ENCODE measurements around the gene FGR.
"Not testable (repeated sequence)": the region's sequence is repeated elsewhere in the genome, so short reads cannot be mapped to it uniquely, and the experiment has no call there.

Gene FGR

GRCh38 chr1:27634177-27634984, 604 bp downstream of the FGR start:
- no peak for DNase-seq (ENCODE audit: low spot score)

- no peak for DNase-seq (ENCODE audit: low spot score)
Observed at GRCh38 chr1:27633640-27634176, 1.3 kb downstream of the FGR start.

DNA sequence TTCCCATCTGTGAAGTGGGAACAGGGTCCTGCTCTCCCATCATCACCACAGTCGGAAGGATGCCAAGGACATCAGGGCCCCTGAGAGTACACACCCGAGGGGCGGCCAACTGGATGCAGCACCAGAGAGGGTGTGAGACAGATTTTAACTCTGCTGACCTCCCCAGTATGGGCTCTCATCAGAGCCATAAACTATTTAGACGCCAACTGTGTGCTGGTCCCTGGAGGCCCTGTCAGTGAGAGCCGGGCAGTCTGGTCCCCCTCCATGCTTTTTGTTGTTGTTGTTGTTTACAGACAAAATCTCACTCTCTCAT, 1.7 kb downstream of the FGR start:
- no peak for DNase-seq (ENCODE audit: low spot score)

- DNase-seq (ENCODE audit: low spot score) = no peak
Observed at GRCh38 chr1:27632387-27633297, 2.3 kb downstream of the FGR start.

DNA sequence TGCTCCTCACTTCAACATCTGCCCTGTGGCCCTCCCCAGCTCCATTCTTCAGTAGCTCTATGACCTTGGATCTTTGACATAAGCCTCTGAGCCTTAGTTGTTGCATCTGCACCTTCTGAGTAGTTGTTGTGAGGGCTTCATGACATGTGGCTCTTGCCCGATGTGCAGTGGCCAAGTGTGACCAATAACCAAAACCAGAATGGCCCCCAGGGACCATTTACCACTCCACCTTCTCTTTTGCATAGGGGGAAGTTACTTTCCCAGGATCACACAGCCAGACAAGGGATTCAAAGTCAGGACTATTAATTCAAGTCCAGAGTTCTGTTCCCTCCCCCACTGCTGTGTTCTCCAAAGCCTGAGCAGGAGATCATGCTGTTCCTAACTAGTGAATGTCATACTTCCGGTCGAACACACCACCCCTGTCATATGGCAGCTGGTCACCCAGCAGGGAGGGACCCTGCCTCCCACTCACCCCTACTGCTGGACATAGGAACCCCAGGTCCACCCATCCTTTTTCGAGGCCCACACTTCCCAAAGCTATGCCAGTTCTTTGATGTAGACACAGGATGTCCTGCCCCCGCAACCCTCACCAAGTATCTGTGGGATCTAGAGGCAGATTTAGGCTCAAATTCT, 4.0 kb downstream of the FGR start:
- no peak for DNase-seq (ENCODE audit: low spot score)

DNA sequence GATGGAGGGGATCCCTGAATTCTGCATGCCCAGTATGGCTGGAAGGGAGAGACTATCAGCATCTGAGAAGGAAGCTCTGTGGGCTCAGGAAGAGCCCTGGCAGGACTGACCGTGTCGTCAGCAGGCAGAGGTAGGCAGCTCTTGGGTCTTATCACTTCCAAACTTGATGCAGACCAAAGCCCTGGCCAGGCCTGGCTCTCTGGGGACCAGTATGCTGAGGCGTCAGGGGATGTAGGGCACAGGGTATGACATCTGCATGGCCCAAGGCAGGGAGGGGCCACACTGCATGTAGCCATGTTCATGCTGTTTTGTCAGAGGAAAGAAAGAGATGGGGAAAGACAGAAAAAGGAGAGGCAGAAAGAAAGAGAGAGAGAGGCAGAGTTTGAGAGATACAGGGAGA, 6.3 kb downstream of the FGR start:
- no peak for DNase-seq (ENCODE audit: low spot score)

DNA sequence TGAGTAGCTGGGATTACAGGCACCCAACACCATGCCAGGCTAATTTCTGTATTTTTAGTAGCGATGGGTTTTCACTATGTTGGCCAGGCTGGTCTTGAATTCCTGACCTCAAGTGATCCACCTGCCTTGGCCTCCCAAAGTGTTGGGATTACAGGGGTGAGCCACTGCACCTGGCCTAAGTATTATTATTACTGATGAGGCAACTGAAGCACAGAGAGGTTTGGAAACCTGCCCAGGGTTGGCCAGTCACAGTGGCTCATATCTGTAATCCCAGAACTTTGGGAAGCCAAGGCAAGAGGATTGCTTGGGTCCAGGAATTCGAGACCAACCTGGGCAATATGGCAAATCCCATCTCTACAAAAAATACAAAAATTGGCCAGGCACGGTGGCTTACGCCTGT, 7.3 kb downstream of the FGR start:
- DNase-seq (ENCODE audit: low spot score) = not testable (repeated sequence)

GRCh38 chr1:27627061-27627460, 7.9 kb downstream of the FGR start:
- no peak for DNase-seq (ENCODE audit: low spot score)

GRCh38 chr1:27626031-27626935, 8.7 kb downstream of the FGR start:
- DNase-seq (ENCODE audit: low spot score) = no peak

- DNase-seq (ENCODE audit: low spot score) = no peak
Observed at GRCh38 chr1:27624467-27625178, 10.4 kb downstream of the FGR start.

DNA sequence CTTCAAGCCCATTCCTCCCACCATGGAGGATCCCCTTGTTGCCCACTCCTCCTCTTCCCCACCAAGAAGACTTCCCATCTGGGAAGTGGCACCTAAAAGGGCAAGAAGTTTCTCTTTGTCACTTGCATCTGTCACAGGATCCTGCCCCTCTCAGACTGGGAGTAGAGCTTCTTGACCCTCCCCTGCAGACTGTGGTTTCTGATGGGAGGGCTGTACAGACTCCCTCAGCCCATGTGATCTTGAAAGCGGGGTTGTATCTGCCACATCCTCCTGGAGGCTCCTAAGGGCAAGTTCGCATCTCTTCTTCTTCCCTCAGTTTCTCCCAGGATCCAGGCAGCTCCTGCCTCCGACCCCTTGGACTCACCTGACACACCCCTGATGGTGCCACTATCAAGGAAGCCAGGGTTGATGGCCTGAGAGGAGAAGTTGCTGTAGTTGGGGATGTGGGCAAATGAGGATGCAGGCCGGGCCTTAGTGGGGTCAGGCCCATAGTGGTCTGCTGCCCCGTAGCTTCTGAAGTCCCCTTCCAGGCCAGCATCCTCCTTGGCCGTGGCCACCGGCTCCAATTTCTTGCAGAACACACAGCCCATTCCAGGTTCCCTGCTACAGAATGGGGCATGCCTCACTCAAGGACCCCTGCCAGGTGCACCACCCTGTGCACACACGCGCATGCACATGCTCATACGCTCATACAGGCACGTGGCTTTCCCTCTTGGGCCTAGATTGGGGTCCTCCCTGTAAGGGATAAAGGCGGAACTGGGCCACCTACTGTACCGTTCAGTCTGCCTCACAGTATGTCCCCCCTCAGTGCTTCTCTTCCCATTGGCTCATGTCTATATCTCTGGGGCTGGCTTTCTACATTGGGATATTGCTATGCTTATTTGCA, 11.4 kb downstream of the FGR start:
- no peak for DNase-seq (ENCODE audit: low spot score)

DNA sequence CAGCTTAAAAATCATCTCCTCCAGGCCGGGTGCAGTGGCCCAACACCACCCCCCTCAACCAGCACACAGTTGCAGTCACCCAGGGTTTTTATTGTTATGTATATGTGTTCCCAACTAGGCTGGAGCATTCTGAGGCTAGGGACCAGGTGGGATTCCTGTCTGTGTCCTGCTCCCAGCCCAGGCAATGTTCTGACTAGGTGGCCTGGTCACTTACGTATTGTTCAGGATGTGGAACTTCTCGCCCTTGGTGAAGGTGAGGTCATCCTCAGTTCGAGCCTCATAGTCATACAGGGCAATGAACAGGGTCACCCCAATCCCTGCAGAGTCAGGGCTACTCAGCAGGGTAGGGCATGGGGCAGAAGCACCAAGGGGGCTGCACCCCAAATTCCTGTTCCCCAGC, 12.2 kb downstream of the FGR start:
- DNase-seq (ENCODE audit: low spot score) = no peak

GRCh38 chr1:27621051-27621920, 13.7 kb downstream of the FGR start:
- DNase-seq (ENCODE audit: low spot score) = no peak

DNA sequence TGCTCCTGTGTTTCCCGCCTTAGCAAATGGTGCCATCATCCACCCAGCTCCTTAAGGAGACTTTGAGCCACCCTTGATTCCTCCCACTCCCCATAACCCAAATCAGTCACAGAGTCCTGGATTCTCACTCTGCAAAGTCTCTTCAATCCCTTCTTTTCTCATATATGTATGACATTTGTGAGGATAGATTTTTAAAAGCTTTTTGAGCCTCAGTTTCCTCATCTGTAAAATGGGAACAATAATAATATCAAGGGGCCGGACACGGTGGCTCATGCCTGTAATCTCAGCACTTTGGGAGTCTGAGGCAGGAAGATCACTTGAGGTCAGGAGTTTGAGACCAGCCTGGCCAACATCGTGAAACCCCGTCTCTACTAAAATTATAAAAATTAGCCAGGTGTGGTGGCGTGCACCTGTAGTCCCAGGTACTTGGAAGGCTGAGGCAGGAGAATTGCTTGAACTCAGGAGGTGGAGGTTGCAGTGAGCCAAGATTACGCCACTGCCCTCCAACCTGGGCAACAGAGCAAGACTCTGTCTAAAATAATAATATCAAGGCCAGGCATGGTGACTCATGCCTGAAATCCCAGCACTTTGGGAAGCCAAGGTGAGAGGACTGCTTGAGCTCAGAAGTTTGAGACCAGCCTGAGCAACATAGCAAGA, 15.1 kb downstream of the FGR start:
- not testable (repeated sequence) for DNase-seq (ENCODE audit: low spot score)

DNA sequence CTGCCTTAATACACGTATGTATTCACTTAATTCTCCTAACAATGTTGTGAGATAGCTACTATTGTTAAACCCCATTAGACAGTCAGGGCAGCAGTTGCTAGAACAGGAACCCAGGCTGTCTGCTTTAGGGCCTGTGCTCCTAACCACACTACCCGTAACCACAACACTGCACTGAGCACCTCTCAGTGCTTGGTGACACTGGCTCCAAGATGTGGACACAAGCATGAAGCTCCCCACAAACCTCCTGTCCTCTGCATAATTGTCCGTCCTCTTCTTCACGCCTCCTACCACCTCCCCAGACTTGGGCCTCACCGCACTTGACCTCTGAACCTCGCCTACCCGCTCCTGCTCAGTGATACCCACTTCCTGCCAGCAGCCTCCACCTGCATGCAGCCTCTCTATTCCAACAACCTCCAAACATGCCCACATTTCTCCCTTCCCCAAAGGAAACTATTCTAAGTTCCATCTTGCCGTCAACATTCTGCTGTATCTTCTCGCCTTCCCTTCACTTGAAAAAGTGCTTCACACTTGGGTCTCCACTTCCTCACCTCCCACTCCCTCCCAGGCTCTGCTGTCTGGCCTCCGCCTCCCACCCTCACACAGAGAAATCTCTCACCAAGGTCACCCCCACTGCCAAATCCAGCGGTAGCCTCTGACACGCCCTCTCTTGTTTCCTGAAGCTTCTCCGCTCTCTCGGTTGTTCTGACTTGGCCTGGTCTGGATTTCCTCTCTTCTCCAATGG, 16.5 kb downstream of the FGR start:
- DNase-seq (ENCODE audit: low spot score) = no peak

- DNase-seq (ENCODE audit: low spot score) = no peak
Observed at GRCh38 chr1:27617420-27617819, 17.6 kb downstream of the FGR start.

DNA sequence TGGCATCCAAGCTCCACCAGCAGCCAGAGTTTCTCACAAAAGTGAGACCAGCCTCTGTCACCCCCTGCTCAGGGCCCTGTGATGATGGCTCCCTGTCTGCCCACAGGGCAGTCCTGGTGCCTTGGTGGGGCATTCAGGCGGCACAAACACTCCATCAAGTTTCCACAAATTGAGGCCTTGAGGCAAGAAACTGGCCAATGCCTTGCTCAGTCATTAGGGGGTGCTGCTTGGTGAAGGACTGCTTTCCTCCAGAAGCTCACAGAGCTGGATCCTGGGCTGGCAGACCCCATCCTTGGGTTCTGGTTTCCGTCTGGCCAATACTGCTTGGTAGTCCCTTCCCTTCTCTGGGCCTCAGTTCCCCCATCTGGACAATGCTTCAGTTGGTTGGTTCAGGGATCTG, 18.5 kb downstream of the FGR start:
- no peak for DNase-seq (ENCODE audit: low spot score)
